ENCODE data around the gene LACTB.

LACTB gene

DNA sequence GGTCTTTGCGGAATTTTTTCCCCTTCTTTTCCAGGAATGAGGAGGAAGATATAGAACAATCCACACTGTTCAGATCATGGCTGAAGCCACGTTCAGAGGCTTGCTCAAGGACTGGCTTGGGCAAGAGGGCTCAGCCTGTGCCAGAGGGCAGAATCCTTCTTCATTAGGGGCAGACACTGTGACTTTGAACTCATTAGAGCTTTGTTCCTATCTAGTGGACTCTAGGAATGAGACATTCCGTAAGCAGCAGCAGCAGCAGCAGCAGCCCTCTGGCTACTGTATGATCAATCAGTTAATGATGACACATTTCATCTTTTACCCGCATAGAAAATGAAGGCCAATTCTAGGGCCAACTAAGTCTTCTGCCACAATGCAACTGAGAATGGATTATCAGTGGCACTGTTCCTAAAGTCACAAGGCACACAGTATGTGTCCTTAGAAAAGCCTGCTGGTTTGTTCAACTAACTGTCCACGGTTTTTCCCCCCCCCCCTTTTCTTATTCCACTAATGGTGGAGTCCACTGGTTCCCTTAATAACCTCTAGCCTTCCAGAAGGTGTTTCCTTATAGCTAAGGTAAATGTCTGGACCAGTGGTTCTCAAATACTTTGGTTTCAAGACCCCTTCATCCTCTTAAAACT lies 66.0 kb downstream of the LACTB start:
- Histone ChIP-seq H3K4me1 (ENCODE audit: control insufficient read depth, insufficient read depth, low read length) (peaks cover 19% of the 10 kb centered on the region), H3K27me3 (ENCODE audit: control insufficient read depth, insufficient read depth, low read length, poor library complexity, severe bottlenecking) (no peaks in the 10 kb centered on the region), H3K9me3 (ENCODE audit: control insufficient read depth, low read length) (no peaks in the 10 kb centered on the region), H3K4me3 (ENCODE audit: insufficient read depth, low read depth, low read length) (no peak overlapping the region), H3K36me3 (ENCODE audit: control insufficient read depth, insufficient read depth, low read length) (no peaks in the 10 kb centered on the region), H3K27ac (ENCODE audit: insufficient read depth, low read depth, low read length, poor library complexity, severe bottlenecking) (no peak overlapping the region)
- 86 to 92% methylated on average over 5 of the region's 5 CpGs for WGBS, 2 experiments

GRCh38 chr15:63188247-63188925 lies 66.7 kb downstream of the LACTB start:
- H3K9me3 ChIP-seq (ENCODE audit: control insufficient read depth, low read length): no peaks in the 10 kb centered on the region
- H3K27me3 ChIP-seq (ENCODE audit: control insufficient read depth, insufficient read depth, low read length, poor library complexity, severe bottlenecking): no peaks in the 10 kb centered on the region
- H3K4me1 ChIP-seq (ENCODE audit: control insufficient read depth, insufficient read depth, low read length): peaks cover 17% of the 10 kb centered on the region
- 49 to 57% methylated on average over 8 to 10 of the region's 10 CpGs for WGBS, 2 experiments
- peak overlapping the region; percentile 77 for H3K27ac ChIP-seq (ENCODE audit: insufficient read depth, low read depth, low read length, poor library complexity, severe bottlenecking)
- H3K36me3 ChIP-seq (ENCODE audit: control insufficient read depth, insufficient read depth, low read length): no peaks in the 10 kb centered on the region
- H3K4me3 ChIP-seq (ENCODE audit: insufficient read depth, low read depth, low read length): peak overlapping the region; percentile 92

GRCh38 chr15:63188926-63189871 lies 67.5 kb downstream of the LACTB start, which contains the start of gene RAB8B:
TSS of gene RAB8B (plus strand) at chr15:63189606. CDS start at chr15:63189625, 19 bp downstream.
- Histone ChIP-seq H3K27ac (ENCODE audit: insufficient read depth, low read depth, low read length, poor library complexity, severe bottlenecking) (peak within 1 kb of the TSS; percentile 77), H3K36me3 (ENCODE audit: control insufficient read depth, insufficient read depth, low read length) (no peaks in the 10 kb centered on the region), H3K27me3 (ENCODE audit: control insufficient read depth, insufficient read depth, low read length, poor library complexity, severe bottlenecking) (no peaks in the 10 kb centered on the region), H3K9me3 (ENCODE audit: control insufficient read depth, low read length) (no peaks in the 10 kb centered on the region), H3K4me1 (ENCODE audit: control insufficient read depth, insufficient read depth, low read length) (peaks cover 17% of the 10 kb centered on the region), H3K4me3 (ENCODE audit: insufficient read depth, low read depth, low read length) (peak within 1 kb of the TSS; percentile 92)
- 1% methylated on average over 77 of the region's 77 CpGs for WGBS, 2 experiments

GRCh38 chr15:63189941-63190768 lies 68.5 kb downstream of the LACTB start:
- Histone ChIP-seq H3K4me1 (ENCODE audit: control insufficient read depth, insufficient read depth, low read length) (peaks cover 17% of the 10 kb centered on the region), H3K4me3 (ENCODE audit: insufficient read depth, low read depth, low read length) (peak overlapping the region; percentile 92), H3K9me3 (ENCODE audit: control insufficient read depth, low read length) (no peaks in the 10 kb centered on the region), H3K27me3 (ENCODE audit: control insufficient read depth, insufficient read depth, low read length, poor library complexity, severe bottlenecking) (no peaks in the 10 kb centered on the region), H3K27ac (ENCODE audit: insufficient read depth, low read depth, low read length, poor library complexity, severe bottlenecking) (no peak overlapping the region), H3K36me3 (ENCODE audit: control insufficient read depth, insufficient read depth, low read length) (no peaks in the 10 kb centered on the region)
- WGBS, 2 experiments: 7 to 12% methylated on average over 10 of the region's 10 CpGs

- Histone ChIP-seq H3K27me3 (ENCODE audit: control insufficient read depth, insufficient read depth, low read length, poor library complexity, severe bottlenecking) (no peaks in the 10 kb centered on the region), H3K9me3 (ENCODE audit: control insufficient read depth, low read length) (no peaks in the 10 kb centered on the region), H3K4me1 (ENCODE audit: control insufficient read depth, insufficient read depth, low read length) (peaks cover 17% of the 10 kb centered on the region), H3K36me3 (ENCODE audit: control insufficient read depth, insufficient read depth, low read length) (no peaks in the 10 kb centered on the region), H3K4me3 (ENCODE audit: insufficient read depth, low read depth, low read length) (peak overlapping the region; percentile 92), H3K27ac (ENCODE audit: insufficient read depth, low read depth, low read length, poor library complexity, severe bottlenecking) (no peak overlapping the region)
- WGBS, 2 experiments: 81 to 89% methylated on average over 3 of the region's 3 CpGs
Observed at GRCh38 chr15:63190769-63191649, 69.3 kb downstream of the LACTB start.

Data from ectodermal cell (in vitro differentiated cells).